NCI-H2196 treated with DMSO at 0.1 percent for 48 hours (cell line): ENCODE data around the gene ADAMTS18.
"Not testable (repeated sequence)": the region's sequence is repeated elsewhere in the genome, so short reads cannot be mapped to it uniquely, and the experiment has no call there.

Experiments used
- DNase-seq: peaks from one replicate; lab custom pipeline; 2025; ENCODE audit not compliant: unreplicated experiment; lab: John Stamatoyannopoulos, UW

The ADAMTS18 gene, protein sequence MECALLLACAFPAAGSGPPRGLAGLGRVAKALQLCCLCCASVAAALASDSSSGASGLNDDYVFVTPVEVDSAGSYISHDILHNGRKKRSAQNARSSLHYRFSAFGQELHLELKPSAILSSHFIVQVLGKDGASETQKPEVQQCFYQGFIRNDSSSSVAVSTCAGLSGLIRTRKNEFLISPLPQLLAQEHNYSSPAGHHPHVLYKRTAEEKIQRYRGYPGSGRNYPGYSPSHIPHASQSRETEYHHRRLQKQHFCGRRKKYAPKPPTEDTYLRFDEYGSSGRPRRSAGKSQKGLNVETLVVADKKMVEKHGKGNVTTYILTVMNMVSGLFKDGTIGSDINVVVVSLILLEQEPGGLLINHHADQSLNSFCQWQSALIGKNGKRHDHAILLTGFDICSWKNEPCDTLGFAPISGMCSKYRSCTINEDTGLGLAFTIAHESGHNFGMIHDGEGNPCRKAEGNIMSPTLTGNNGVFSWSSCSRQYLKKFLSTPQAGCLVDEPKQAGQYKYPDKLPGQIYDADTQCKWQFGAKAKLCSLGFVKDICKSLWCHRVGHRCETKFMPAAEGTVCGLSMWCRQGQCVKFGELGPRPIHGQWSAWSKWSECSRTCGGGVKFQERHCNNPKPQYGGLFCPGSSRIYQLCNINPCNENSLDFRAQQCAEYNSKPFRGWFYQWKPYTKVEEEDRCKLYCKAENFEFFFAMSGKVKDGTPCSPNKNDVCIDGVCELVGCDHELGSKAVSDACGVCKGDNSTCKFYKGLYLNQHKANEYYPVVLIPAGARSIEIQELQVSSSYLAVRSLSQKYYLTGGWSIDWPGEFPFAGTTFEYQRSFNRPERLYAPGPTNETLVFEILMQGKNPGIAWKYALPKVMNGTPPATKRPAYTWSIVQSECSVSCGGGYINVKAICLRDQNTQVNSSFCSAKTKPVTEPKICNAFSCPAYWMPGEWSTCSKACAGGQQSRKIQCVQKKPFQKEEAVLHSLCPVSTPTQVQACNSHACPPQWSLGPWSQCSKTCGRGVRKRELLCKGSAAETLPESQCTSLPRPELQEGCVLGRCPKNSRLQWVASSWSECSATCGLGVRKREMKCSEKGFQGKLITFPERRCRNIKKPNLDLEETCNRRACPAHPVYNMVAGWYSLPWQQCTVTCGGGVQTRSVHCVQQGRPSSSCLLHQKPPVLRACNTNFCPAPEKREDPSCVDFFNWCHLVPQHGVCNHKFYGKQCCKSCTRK (N-terminal part only)

DNA sequence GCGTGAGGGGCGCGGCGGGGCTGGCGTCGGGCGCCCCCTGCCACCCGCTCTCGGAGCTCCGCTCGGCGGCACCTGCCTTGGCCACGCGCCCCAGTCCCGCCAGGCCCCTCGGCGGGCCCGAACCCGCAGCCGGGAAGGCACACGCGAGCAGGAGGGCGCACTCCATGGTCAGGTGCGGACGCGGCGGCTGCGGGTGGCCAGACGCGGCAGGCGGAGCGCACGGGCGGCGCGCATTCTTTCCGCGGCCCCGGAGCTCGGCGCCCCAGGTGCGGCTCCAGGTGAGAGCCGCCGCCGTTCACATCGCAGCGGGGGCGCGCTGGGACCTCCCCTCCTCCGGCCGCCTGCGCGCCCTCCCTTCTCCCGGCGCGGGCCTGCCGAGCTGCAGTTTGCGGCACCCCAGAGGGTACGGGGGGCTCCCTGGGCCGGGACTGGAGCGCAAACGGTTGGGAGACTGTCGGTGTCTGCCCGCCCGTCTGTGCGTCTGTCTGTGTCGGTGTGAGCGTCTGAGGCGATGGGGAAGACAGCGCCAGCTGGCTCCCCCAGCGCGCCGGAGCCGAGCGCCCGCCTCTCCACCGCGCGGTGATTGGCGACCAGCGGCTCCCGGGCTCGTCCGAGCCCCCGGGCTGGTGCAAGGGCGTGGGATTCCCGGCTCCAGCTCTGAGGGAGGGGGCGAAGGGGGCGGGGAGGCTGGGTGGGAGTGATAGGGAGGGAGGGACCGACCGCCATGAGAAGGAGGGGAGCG lies at the start of gene ADAMTS18:
Gene ADAMTS18 (minus strand): TSS at position 505 of the 742 bp plus-strand sequence. CDS start 339 bp downstream, at position 166.
- DNase-seq, result no peak

DNA sequence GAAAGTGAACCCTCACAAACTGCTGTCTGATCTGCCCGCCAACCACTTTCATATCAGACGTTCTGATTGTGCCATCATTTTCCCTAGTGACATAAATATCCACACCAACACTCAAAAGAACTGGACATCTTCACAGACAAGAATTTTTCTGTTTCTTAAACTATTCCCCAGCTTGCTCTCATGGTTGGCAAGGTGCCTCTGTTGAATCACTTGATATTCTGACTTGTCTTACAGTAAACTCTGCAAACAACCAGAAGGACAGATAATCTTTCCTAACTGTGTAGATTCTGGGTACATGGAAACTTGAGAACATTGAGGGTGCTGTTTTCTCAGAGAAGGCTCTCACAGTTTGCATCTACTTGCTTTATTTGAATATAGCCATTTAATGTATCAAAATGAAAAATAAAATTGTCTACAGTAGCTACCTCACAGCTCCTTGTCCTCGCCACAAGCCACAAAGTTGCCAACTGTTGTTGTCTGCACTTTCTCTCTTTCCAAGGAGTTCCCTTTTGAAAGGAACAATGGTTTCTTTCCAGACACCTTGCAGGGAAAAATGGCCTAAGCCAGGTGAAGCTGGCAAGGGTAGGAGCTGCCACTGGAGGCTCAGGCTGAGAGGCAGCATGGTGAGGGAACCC lies 46.0 kb upstream of the ADAMTS18 start:
- no peak for DNase-seq

DNA sequence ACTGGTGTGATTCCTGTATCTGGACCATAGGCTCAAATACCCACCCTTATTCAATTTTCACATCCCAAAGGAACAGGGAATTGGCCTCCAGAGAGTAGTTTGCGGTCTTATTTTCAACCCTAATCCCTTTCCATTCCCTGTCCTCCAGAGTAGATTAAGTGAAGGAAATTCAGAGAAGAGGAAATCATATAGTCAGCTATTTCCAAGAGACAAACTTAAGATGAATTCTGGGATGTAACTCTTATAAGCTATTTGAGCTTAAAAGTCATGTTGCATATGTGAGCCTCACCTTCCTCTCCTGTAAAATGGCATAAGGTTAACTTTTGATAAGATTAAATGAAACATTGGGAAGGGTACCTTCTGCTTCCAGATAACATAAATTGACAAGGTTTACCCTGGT lies 37.4 kb upstream of the ADAMTS18 start:
- DNase-seq, result no peak

DNA sequence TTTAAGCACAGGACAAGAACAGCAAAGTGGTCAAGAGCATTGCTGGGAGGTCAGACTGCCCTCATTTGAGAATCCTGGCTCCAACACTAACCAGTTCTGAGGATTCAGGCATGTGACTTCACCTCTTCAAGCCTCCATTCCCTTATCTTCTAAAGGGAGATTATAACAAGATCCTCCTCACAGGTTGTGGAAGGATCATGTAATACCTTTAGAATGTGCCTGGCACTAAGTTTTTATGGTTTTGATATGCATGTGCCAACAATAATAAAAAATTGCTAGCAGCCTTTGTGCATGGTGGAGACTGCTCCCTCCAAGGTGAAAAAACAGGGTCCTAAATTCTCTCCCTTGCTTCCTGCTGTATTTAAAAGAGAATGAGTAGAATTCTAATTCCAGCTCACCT lies 36.0 kb upstream of the ADAMTS18 start:
- no peak for DNase-seq

DNA sequence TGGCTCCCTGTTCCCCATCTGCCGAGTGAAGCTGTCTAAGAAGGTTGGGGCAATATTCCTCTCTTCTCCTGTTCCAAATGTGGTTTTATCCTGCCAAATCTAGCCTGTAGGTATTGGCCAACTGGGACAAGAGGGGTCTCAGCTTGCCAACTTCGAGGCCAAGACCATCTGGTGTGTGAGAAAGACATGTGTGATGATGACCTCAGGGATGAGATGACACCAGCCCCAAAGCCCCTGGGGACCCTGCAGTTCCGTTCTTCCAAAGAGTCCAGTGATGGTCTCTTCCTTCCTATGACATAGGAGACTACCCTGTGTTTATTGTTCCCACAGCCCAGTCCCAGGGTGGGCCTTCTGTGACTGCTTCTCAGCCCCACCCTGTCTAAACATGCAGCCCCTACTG lies 34.8 kb upstream of the ADAMTS18 start:
- no peak for DNase-seq

DNA sequence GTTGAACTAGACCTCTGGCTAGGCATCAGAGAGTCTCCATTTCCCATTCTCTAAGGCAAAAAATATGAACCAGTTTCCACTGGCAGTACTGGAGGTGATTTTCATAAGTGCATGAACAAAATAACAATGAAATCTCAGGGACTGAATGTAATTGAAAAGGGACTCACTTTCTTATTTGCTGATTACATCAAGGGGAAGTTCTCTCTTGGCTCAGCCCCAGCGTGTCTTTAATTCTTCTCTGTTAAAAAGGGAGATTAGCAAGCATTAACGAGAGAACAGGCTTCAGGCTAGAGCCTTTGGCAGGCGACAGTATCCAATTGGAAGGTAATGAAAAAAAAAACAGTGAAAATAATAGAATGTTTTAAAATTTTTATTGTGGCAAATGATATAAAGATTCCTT lies 34.0 kb upstream of the ADAMTS18 start:
- no peak for DNase-seq

DNA sequence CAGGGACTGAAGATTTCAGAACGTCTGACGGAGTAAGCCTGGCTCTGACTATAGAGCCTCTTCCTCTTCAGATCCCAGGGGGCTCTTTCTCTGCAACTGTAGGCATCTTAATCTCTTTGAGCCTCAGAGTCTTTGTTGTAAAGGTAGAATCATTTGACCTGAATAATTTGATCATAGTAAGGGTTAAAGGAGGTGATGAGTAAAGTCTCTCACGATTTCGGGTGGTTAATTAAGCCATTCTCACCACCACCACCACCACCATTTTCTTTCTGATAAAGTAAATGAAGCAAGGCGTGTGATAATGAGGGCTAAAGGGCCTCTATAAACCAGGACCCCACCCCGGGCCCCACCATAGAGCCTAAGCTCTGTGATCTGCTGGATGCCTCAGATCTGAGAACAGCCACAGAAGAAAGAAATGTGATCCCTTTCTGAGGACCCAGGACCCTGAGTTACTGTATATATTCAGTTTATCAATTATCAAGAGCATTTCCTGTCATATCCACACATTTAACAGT lies 33.0 kb upstream of the ADAMTS18 start:
- no peak for DNase-seq

DNA sequence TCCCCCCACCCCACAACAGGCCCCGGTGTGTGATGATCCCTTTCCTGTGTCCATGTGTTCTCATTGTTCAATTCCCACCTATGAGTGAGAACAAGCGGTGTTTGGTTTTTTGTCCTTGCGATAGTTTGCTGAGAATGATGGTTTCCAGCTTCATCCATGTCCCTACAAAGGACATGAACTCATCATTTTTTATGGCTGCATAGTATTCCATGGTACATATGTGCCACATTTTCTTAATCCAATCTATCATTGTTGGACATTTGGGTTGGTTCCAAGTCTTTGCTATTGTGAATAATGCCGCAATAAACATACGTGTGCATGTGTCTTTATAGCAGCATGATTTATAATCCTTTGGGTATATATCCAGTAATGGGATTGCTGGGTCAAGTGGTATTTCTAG lies 28.8 kb upstream of the ADAMTS18 start:
- DNase-seq, result not testable (repeated sequence)

DNA sequence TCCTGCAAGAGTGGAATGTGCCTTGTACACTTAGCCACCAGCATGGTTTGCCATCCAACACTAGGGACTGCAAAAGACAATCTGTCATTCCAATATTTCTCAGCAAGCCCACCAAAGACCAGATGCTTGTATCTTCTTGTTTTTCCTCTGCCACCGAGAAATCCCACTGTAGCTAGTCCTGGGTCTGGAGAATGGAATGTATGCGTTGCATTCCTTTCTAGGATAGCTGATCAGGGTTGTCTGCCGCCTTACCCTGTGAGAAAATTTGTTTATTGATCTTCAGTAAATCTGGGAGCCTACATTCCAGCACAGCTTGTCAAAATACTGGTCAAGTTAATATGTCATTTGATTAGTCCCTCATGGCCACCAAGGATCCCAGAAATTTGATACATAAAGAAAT lies 28.1 kb upstream of the ADAMTS18 start:
- no peak for DNase-seq

DNA sequence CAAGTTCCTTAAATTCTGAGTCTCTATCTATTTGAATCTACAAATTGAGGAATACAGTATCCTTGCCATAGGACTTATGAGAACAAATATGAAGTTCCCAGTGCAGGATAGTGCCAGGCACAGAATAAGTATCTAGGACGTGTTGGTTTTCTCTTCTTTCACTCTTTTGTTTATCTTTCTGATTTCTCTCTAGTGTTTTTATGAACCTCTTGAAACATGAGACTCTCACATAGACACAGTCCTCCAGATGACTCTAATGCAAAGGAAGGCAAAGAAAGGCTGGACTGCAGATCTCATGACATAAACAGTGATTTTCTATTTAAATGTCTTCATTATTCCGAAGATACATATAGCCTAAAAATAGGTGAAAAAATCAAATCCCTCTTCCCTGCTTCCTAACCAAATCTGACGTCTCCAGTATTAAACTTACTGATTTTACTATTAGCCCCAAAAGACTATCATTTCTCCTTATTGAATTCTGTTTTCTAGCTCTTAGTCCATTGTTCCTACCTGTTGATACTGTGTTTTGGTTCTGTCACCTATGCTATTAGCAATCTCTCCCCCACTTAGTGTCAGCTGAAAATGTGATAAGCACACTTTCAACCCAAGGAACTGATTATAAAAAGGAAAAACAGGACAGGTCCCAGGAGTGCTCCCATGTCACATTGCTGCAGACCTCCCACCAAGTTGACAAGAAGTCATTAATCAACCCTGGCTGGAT lies 24.9 kb upstream of the ADAMTS18 start:
- no peak for DNase-seq

DNA sequence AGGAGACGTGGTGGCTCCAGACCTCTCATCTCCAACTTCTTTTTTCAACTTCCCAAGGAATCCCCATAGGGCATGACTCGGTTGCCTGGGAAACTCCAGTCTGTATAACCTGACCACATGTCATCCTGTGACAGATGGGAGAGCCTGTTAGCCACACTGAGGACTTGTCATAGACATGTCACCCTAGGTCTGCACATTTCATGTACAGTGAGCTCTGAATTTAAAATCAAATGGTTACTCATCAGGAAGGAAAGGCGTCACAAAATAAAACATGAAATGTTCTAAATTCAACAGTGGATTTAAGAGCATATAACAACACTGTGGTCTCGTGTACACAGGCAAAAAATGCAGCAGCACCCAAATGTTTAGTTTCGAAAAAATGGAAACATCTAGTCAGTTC lies 22.2 kb upstream of the ADAMTS18 start:
- DNase-seq, result no peak

DNA sequence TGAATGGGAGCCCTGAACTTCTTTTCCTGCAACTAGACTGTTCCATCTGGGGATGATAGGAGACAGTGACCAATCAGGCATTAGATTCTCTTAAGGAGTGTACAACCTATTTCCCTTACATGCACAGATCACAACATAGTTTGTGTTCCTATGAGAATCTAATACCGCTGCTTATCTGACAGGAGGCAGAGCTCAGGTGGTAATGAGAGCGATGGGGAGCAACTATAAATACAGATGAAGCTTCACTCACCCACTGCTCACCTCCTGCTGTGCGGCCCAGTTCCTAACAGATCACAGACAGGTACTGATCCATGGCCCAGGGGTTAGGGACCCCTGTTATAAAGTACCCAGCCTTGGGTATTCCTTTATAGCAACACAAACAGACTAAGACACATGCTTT lies 17.4 kb upstream of the ADAMTS18 start:
- DNase-seq, result no peak

DNA sequence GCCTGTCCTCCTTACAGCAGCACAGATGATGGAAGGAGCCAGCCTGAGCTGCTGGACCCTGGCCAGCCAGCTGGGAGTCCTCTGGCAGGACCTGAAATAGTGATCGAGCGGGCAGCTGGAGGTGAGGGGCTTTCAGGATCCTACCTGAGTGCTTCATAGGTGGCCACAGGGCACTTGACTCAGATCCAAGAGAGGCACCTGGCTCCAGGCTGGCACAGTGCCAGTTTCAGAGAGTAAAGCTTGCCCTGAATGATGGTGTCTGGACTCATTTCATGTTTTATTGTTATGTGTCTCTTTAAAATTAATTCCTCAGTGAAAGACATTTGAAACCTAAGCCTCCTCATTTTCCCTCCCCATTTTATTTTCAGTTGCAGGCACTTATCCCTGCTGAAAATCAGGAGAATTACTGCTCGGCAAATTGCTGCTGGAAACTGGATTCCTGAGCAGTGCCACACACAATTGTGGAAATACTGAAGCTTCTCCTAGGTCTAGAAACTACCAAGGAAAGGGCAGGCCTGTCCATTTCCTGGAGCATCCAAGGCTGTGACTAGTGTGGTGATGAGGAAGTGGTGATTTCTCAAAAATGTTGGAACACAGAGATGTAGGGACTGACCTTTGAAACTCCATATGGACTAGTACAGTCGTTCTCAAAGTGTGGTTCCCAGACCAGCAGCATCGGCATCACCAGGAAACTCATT lies 16.1 kb upstream of the ADAMTS18 start:
- DNase-seq, result peak; percentile 91

DNA sequence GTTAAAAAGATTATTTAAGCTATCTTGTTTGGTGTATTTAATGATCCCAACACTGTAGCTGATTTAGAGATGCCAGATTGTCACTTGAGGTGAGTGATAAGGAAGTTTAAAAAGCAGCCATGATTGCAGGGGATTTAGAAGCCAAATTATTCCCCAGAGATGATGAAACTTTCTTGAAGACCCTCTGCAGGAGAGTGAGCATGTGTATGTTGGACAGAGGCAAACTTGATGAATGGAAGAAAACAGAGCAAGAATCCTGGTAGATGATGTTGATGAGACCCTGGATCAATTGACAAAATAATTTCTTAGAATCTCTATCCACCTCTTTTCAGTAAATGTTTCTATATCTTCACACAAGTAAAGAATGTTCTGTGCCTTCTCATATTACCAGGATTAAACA lies 14.4 kb upstream of the ADAMTS18 start:
- DNase-seq, result no peak

DNA sequence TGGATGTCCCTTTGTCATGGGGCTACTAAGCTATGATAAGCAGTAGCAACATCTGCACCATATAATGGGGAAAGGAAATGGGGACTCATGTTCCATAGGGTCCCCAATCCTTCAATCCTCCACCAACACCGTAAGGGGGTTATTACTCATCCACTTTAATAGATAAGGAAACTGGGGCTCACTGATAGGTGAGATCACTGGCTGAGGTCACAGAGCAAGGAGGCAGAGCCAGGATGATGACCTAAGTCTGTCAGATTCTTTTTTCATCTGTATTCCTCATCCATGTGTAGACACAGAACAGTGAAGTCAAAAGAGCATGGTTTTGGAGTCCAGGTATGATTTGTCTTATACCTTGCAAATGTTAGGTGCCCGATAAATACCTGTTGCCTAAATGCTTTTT lies 10.5 kb upstream of the ADAMTS18 start:
- DNase-seq, result no peak

DNA sequence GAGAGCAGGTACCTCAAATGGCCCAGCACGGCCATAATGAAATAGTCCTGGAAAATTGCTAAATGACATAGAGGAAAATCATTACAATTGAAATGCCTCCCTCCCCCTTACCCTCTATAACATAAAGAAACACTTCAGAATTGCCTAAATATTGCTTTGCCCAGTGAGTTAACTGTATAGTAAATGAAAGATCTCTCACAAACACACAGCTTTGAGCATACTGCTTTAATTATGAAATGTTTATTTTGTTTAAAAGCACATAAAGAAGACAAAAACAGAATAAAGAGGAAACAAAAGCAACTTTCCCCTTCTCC lies 9.3 kb upstream of the ADAMTS18 start:
- no peak for DNase-seq

DNA sequence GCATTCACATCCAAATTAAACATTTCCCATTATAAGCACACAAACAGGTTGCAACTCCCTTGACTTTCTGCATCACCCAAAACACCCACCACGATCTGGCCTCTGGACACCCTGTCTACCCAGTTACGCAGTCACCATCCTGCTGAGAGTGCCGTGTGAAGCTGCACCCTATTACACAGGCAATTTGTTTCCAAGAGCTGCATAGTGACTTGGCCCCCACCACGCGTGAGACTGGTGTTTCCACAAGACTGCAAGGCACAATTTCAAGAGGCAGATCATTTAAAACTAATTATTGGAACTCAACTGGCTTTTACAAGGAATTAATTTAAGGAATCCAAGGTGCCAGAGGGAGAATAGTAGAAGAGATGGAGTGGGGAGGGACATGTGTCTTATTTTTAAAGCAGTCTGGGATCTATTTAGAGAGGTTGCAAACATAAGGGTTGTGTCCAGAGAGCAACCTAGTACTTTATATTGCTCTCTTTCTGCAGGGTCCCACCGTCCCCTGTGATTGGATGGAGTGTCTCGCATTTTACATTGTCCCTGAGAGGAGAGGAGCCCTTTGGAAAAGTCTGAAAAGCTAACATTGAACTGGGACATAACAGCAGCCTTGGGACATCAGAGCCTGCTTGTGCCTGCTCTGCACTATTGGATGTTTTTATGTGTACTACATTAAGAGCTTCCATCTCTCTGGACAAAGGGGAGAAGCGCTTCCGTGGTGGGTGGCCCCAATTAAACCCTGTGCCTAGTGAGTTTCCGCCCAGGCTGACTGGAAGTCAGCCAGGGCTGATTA lies 8.7 kb upstream of the ADAMTS18 start:
- DNase-seq, result no peak

DNA sequence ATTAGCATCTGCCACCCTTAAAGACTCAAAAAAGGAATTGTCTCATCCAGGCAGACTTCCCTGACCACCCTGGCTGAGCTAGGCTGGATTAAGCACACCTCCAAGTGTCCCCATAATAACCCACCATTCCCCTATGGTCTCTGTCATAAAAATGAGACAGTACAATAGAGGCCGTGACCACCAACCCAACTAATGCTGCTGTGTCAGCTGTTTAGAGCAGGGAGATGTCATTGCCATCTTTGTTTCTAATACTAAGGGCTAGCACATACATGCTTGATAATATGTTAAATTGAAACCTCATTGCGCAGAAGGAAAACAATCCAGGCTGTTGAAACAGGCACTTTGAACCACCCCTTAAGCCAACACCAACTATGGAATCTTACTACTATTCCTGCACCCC lies 7.2 kb upstream of the ADAMTS18 start:
- DNase-seq, result no peak
